Measurements from ENCODE around the gene RAB26. TPM values are rescaled to one million over a fixed set of nuclear protein-coding genes. Genes with fewer than 3 reads are reported as not detected.

Gene RAB26
- total and polyA plus RNA-seq, 2 of the 13 experiments (the other 11 are each of a cell fraction or from before 2014, with no cell fraction given), result 0.86 to 3.6 TPM

DNA sequence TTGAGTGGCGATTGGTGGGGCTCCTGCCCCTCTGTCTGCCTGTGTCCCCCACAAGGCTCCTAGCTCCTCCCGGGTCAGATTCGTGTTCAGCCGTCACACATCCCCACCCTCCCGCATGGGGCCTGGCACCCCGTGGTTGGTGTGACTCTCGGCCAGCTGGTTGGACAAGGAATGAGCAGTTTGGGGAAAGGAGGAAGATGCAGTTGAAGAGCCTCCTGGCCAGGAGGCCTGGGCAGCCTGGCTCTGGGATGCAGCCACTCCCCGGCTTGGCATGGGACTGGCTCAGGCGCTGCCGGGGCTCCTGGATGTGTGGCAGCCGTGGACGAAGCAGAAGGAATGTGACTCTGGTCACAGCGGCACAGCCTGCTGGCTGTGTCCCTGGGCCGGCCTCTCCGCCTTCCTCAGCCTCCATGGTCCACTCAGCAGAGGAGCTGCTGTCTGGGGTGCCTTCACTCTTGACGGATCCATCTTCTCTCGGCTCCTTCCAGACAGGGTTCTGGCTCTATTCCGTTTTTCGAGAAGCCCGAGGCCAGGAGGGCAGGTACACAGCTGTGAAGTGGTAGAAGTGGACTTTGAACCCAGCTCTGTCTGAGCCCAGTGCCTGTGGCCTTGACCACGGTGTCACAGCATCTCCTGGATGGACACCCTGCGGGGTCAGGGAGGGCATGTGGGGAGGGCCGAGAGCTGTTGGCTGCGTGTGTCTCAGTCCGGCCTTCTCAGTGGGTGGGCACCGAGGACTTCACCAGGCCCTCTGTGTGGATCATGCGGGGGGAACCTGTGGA lies 9.2 kb downstream of the RAB26 start (continued):
- TF ChIP-seq, protein P1, sequence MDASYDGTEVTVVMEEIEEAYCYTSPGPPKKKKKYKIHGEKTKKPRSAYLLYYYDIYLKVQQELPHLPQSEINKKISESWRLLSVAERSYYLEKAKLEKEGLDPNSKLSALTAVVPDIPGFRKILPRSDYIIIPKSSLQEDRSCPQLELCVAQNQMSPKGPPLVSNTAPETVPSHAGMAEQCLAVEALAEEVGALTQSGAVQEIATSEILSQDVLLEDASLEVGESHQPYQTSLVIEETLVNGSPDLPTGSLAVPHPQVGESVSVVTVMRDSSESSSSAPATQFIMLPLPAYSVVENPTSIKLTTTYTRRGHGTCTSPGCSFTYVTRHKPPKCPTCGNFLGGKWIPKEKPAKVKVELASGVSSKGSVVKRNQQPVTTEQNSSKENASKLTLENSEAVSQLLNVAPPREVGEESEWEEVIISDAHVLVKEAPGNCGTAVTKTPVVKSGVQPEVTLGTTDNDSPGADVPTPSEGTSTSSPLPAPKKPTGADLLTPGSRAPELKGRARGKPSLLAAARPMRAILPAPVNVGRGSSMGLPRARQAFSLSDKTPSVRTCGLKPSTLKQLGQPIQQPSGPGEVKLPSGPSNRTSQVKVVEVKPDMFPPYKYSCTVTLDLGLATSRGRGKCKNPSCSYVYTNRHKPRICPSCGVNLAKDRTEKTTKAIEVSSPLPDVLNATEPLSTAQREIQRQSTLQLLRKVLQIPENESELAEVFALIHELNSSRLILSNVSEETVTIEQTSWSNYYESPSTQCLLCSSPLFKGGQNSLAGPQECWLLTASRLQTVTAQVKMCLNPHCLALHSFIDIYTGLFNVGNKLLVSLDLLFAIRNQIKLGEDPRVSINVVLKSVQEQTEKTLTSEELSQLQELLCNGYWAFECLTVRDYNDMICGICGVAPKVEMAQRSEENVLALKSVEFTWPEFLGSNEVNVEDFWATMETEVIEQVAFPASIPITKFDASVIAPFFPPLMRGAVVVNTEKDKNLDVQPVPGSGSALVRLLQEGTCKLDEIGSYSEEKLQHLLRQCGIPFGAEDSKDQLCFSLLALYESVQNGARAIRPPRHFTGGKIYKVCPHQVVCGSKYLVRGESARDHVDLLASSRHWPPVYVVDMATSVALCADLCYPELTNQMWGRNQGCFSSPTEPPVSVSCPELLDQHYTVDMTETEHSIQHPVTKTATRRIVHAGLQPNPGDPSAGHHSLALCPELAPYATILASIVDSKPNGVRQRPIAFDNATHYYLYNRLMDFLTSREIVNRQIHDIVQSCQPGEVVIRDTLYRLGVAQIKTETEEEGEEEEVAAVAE (CRISPR knock-in tag; IDR thresholded peaks at IDR 0.05; ENCODE audit: borderline replicate concordance), result no peak
- no peak for TF ChIP-seq NFAT5 (CRISPR knock-in tag; IDR thresholded peaks at IDR 0.05)
- no peak for TF ChIP-seq GPBP1L1 (CRISPR knock-in tag; IDR thresholded peaks at IDR 0.05)
- peak; percentile 69; the same call in 1 of the 2 replicates for TF ChIP-seq MAZ (IDR thresholded peaks at IDR 0.05; ENCODE audit: borderline replicate concordance, low read depth, low read length)
- peak; percentile 79 for TF ChIP-seq MAZ (CRISPR knock-in tag; IDR thresholded peaks at IDR 0.05; ENCODE audit: low read depth)
- TF ChIP-seq MZF1 (CRISPR knock-in tag; IDR thresholded peaks at IDR 0.05; ENCODE audit: borderline replicate concordance), result peak; percentile 65; the same call in 1 of the 2 replicates
- no peak for TF ChIP-seq ETS1 (CRISPR knock-in tag; IDR thresholded peaks at IDR 0.05)
- no peak for TF ChIP-seq ZFP41 (CRISPR knock-in tag; IDR thresholded peaks at IDR 0.05; ENCODE audit: borderline replicate concordance)
- TF ChIP-seq ZNF337 (CRISPR knock-in tag; IDR thresholded peaks at IDR 0.05; ENCODE audit: borderline replicate concordance, low read depth), result no peak; the same call in 1 of the 2 replicates
- no peak for TF ChIP-seq ZNF546 (CRISPR knock-in tag; conservative IDR thresholded peaks at IDR 0.05)
- peak; percentile 81 for TF ChIP-seq UBTF (CRISPR knock-in tag; IDR thresholded peaks at IDR 0.05)
- TF ChIP-seq ATF1 (CRISPR knock-in tag; IDR thresholded peaks at IDR 0.05), result no peak
